IMR-90 (cell line): ENCODE measurements around the gene TBC1D30. TPM values are rescaled to one million over a fixed set of nuclear protein-coding genes. Genes with fewer than 3 reads are reported as not detected.
"Not testable (repeated sequence)": the region's sequence is repeated elsewhere in the genome, so short reads cannot be mapped to it uniquely, and the experiment has no call there.

Experiments
- ATAC-seq: fragments of 200-7000 bp; cut with Tn5 transposase; 2 replicates; pipeline ENCODE4 v1.9.1; 2020; ENCODE audit warnings: low read depth, mild to moderate bottlenecking, moderate library complexity
- BruUV-seq: library from RNA; stranded (reverse); fragments of 400-500 nt; replicated peaks from 2 replicates; lab custom pipeline; 2021; lab: Mats Ljungman, UMichigan
- CTCF ChIA-PET: fragments of 300-600 bp; formaldehyde crosslinking; extraction: SDS; loops from one replicate; lab custom pipeline; 2021; ENCODE audit warnings: antibody characterized with exemption; lab: Yijun Ruan, JAX
- POLR2A ChIA-PET: fragments of 300-600 bp; sonication (Branson Sonifier 250); formaldehyde crosslinking; loops from one replicate; lab custom pipeline; 2022; ENCODE audit warnings: antibody characterized with exemption; ENCODE audit not compliant: unreplicated experiment; lab: Charles Lee
- DNase-seq: peaks from one replicate; pipeline ENCODE4 v3.0.0; 2013
- H2AFZ ChIP-seq: replicated peaks from 2 replicates; pipeline ENCODE3; 2013; ENCODE audit warnings: low read length, mild to moderate bottlenecking; ENCODE audit not compliant: poor library complexity
- H2AK5ac ChIP-seq: 2 replicates; pipeline ENCODE4 v1.6.1; 2013; ENCODE audit warnings: low read depth, low read length, inconsistent platforms
- H2AK9ac ChIP-seq: replicated peaks from 2 replicates; pipeline ENCODE3; 2013; ENCODE audit warnings: mild to moderate bottlenecking, low read depth, low read length, moderate library complexity; ENCODE audit not compliant: poor library complexity
- H2BK120ac ChIP-seq: 2 replicates; pipeline ENCODE4 v1.6.1; 2013; ENCODE audit warnings: low read depth, low read length, inconsistent platforms
- H2BK15ac ChIP-seq: 3 replicates; pipeline ENCODE4 v1.6.1; 2013; ENCODE audit warnings: low read depth, low read length, inconsistent platforms
- H2BK20ac ChIP-seq: 2 replicates; pipeline ENCODE4 v1.6.1; 2013; ENCODE audit warnings: low read depth, mild to moderate bottlenecking, inconsistent platforms, low read length, moderate library complexity
- H2BK5ac ChIP-seq: 2 replicates; pipeline ENCODE4 v1.6.1; 2013; ENCODE audit warnings: mild to moderate bottlenecking, low read depth, low read length, inconsistent platforms; ENCODE audit not compliant: poor library complexity, severe bottlenecking
- H3K14ac ChIP-seq: replicated peaks from 2 replicates; pipeline ENCODE4 v1.6.1; 2013; ENCODE audit warnings: low read depth, low read length, inconsistent platforms
- H3K18ac ChIP-seq: 2 replicates; pipeline ENCODE4 v1.6.1; 2013; ENCODE audit warnings: low read depth, low read length, control low read depth
- H3K23ac ChIP-seq: 2 replicates; pipeline ENCODE4 v1.6.1; 2013; ENCODE audit warnings: low read depth, low read length, inconsistent platforms
- H3K27ac ChIP-seq: 2 replicates; pipeline ENCODE4 v1.5.1; 2013; ENCODE audit warnings: mild to moderate bottlenecking, control low read depth, low read length; ENCODE audit not compliant: insufficient read depth
- H3K27me3 ChIP-seq: 2 replicates; pipeline ENCODE4 v1.6.1; 2013; ENCODE audit warnings: low read length; ENCODE audit not compliant: control insufficient read depth, insufficient read depth
- H3K36me3 ChIP-seq: 2 replicates; pipeline ENCODE4 v1.6.1; 2013; ENCODE audit warnings: low read length, mixed read lengths; ENCODE audit not compliant: control insufficient read depth, insufficient read depth
- H3K4ac ChIP-seq: 2 replicates; pipeline ENCODE4 v1.6.1; 2013; ENCODE audit warnings: low read depth, low read length, inconsistent platforms
- H3K4me1 ChIP-seq: 2 replicates; pipeline ENCODE4 v1.6.1; 2013; ENCODE audit warnings: low read length, mixed read lengths; ENCODE audit not compliant: control insufficient read depth, insufficient read depth
- H3K4me2 ChIP-seq: 2 replicates; pipeline ENCODE4 v1.6.1; 2013; ENCODE audit warnings: low read depth, mild to moderate bottlenecking, control low read depth, low read length, moderate library complexity
- H3K4me3 ChIP-seq: 2 replicates; pipeline ENCODE4 v1.5.1; 2013; ENCODE audit warnings: low read depth, mild to moderate bottlenecking, control low read depth, low read length, moderate library complexity; ENCODE audit not compliant: insufficient read depth
- H3K56ac ChIP-seq: 2 replicates; pipeline ENCODE4 v1.6.1; 2013; ENCODE audit warnings: low read length, inconsistent platforms; ENCODE audit not compliant: insufficient read depth; ENCODE audit errors: extremely low read depth
- H3K79me1 ChIP-seq, 2 experiments: 2 replicates each; pipeline ENCODE4 v1.6.1; 2013; ENCODE audit warnings: low read length in 2 of 2, inconsistent platforms in 1 of 2, low read depth in 1 of 2
- H3K9ac ChIP-seq: 2 replicates; pipeline ENCODE4 v1.6.1; 2013; ENCODE audit warnings: low read depth, low read length, control low read depth
- H3K9me1 ChIP-seq: 2 replicates; pipeline ENCODE4 v1.6.1; 2013; ENCODE audit warnings: low read length, inconsistent platforms; ENCODE audit not compliant: insufficient read depth
- H3K9me3 ChIP-seq: 2 replicates; pipeline ENCODE4 v1.6.1; 2013; ENCODE audit warnings: low read length; ENCODE audit not compliant: control insufficient read depth, insufficient read depth
- H4K20me1 ChIP-seq: 2 replicates; pipeline ENCODE4 v1.6.1; 2013; ENCODE audit warnings: low read length, inconsistent platforms; ENCODE audit not compliant: insufficient read depth
- H4K5ac ChIP-seq: 2 replicates; pipeline ENCODE4 v1.6.1; 2013; ENCODE audit warnings: mild to moderate bottlenecking, low read depth, low read length, control low read depth
- H4K8ac ChIP-seq, 2 experiments: 2 replicates each; pipeline ENCODE4 v1.6.1; 2013; ENCODE audit warnings: low read depth in 2 of 2, low read length in 2 of 2, control low read depth in 1 of 2, inconsistent platforms in 1 of 2
- H4K91ac ChIP-seq: 2 replicates; pipeline ENCODE4 v1.6.1; 2013; ENCODE audit warnings: low read depth, low read length, inconsistent platforms; ENCODE audit not compliant: insufficient read depth
- CEBPB ChIP-seq: IDR thresholded peaks from 2 replicates; pipeline ENCODE4 v1.6.1; 2012; ENCODE audit warnings: low read depth, low read length, improper control_type of control experiment
- MXI1 ChIP-seq: IDR thresholded peaks from 2 replicates; pipeline ENCODE4 v1.6.1; 2012; ENCODE audit warnings: low read depth, mild to moderate bottlenecking, low read length, moderate library complexity, borderline replicate concordance
- dilution Hi-C: fragments of 300-500 bp; cut with HindIII; formaldehyde crosslinking; loops from one replicate; pipeline ENCODE4 v1.14.3; 2018; ENCODE audit warnings: low sequenced_read_pairs; ENCODE audit not compliant: unreplicated experiment
- in situ Hi-C: fragments of 300-500 bp; cut with MboI; formaldehyde crosslinking; loops from 3 replicates; pipeline ENCODE4 v1.14.3; 2019; ENCODE audit warnings: low sequenced_read_pairs, inconsistent platforms, mixed read lengths
- intact Hi-C: fragments of 100-400 bp; cut with micrococcal nuclease; formaldehyde crosslinking; loops from 2 replicates; pipeline ENCODE4 v1.10.0; 2022
- polyA plus RNA-seq, 3 experiments: library from polyadenylated mRNA; depleted of rRNA; stranded (reverse); fragments of >200 nt; gene quantifications; 2 replicates each; pipeline ENCODE4 v1.2.3, GENCODE V29; 2012; ENCODE audit warnings: low replicate concordance in 1 of 3
- total RNA-seq: library from RNA; depleted of rRNA; stranded (reverse); fragments of >200 nt; gene quantifications from 2 replicates; pipeline ENCODE4 v1.2.3, GENCODE V29; 2012

The TBC1D30 gene
- total and polyA plus RNA-seq, 2 of the 4 experiments (the other 2 are of a cell fraction) = 0.18 to 0.24 TPM

DNA sequence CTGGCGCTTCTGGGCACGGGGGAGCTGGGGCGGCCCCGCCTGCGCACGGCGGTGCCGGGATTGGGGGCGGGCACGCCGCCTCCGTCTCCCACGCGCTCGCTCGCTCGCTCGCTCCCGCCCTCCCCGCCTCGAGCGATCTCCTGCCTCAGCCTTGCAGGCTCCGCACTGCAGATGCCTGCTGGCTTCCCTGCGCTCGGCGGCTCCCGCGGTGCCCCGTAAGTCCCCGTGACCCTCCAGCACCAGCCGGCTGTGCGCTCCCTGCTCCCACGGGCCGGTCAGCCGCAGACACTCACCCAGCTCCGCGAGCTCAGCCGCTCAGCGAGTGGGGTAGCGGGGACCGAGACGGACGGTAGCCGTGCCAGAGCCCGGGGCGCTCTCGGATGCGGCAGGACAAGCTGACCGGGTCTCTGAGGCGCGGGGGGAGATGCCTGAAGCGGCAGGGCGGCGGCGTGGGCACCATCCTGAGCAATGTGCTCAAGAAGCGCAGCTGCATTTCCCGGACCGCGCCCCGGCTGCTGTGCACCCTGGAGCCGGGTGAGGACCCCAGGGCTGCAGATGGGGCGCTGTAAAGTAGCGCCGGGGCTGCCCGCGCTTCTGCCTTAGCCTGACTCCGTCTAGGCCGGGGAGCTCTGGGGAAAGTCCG lies at the start of gene TBC1D30 (continued):
- TF ChIP-seq MXI1 = no peak
- TF ChIP-seq CEBPB = no peak

DNA sequence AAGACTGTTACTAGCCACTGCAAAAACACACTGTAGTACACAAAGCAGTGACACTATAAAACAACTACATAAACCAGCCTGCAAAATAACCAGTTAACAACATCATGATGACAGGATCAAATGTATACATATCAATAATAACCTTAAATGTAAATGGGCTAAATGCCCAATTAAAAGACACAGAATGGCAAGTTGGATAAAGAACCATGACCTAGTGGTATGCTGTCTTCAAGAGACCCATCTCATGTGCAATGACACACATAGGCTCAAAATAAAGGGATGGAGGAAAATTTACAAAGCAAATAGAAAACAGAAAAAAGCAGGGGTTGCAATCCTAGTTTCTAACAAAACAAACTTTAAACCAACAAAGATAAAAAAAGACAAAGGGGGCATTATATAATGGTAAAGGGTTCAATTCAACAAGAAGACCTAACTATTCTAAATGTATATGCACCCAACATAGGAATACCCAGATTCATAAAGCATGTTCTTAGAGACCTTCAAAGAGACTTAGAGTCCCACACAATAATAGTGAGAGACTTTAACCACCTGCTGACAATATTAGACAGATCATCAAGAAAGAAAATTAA lies 49.2 kb upstream of the TBC1D30 start:
- H3K23ac ChIP-seq, H2AFZ ChIP-seq, H3K18ac ChIP-seq, H2BK120ac ChIP-seq, H2BK15ac ChIP-seq, H3K27ac ChIP-seq, H3K79me1 ChIP-seq, in situ Hi-C loops, H3K4me3 ChIP-seq, DNase-seq, H2AK5ac ChIP-seq, H3K9ac ChIP-seq, intact Hi-C loops, H4K5ac ChIP-seq, H3K36me3 ChIP-seq, H3K14ac ChIP-seq, H2BK20ac ChIP-seq, ATAC-seq, dilution Hi-C loops, H2AK9ac ChIP-seq, BruUV-seq, H3K56ac ChIP-seq, CTCF ChIA-PET, H3K9me3 ChIP-seq, H3K9me1 ChIP-seq, POLR2A ChIA-PET, H3K4me2 ChIP-seq, H3K4ac ChIP-seq, H2BK5ac ChIP-seq, H3K4me1 ChIP-seq, H4K91ac ChIP-seq, H4K8ac ChIP-seq, H4K20me1 ChIP-seq: not testable (repeated sequence)
- H3K27me3 ChIP-seq = peaks cover 22% of the 10 kb centered on the region
